ENCODE data around the gene C9.

Gene C9

GRCh38 chr5:39395521-39395920 is 31.2 kb upstream of the C9 start:
- no peaks in the 10 kb centered on the region for H3K9me3 ChIP-seq (ENCODE audit: insufficient read depth, low read depth, low read length)
- H3K9ac ChIP-seq (ENCODE audit: low read length): no peak overlapping the region
- peaks cover 2 to 3% of the 10 kb centered on the region in 2 experiments for H3K36me3 ChIP-seq (ENCODE audit: control insufficient read depth in 1 of 2, insufficient read depth in 2 of 2, low read length in 2 of 2)
- H4K8ac ChIP-seq (ENCODE audit: low read depth, low read length): no peak overlapping the region
- H3K4ac ChIP-seq (ENCODE audit: low read depth, low read length): no peak overlapping the region
- peaks cover 6% of the 10 kb centered on the region for H3K79me1 ChIP-seq (ENCODE audit: low read length)
- no peak overlapping the region for H4K12ac ChIP-seq (ENCODE audit: low read depth, low read length)
- no peak overlapping the region for H2BK12ac ChIP-seq (ENCODE audit: low read length)
- H3K4me1 ChIP-seq (ENCODE audit: control insufficient read depth in 1 of 2, insufficient read depth in 2 of 2, low read length in 2 of 2): peaks cover 11 to 12% of the 10 kb centered on the region in 2 experiments
- H3K79me2 ChIP-seq (ENCODE audit: control insufficient read depth, insufficient read depth, low read length, poor library complexity): no peaks in the 10 kb centered on the region
- no peak for DNase-seq
- H3K4me3 ChIP-seq (ENCODE audit: low read depth, low read length): no peak overlapping the region
- no peak overlapping the region for H3K14ac ChIP-seq (ENCODE audit: low read length)
- H3K18ac ChIP-seq (ENCODE audit: low read length): no peak overlapping the region
- H2AK5ac ChIP-seq (ENCODE audit: low read length): no peak overlapping the region
- no peak overlapping the region for H3K27ac ChIP-seq (ENCODE audit: low read depth, low read length)
- no peak overlapping the region for H4K91ac ChIP-seq (ENCODE audit: low read depth, low read length)
- H3K27me3 ChIP-seq (ENCODE audit: insufficient read depth, low read length): no peaks in the 10 kb centered on the region
- H3K4me2 ChIP-seq (ENCODE audit: low read length): no peak overlapping the region
- H3K23ac ChIP-seq (ENCODE audit: low read length): no peak overlapping the region
- H2BK120ac ChIP-seq (ENCODE audit: insufficient read depth, low read length, poor library complexity): no peak overlapping the region
- no peak overlapping the region for H2BK5ac ChIP-seq (ENCODE audit: low read depth, low read length, poor library complexity)
- no peak overlapping the region for H2AFZ ChIP-seq (ENCODE audit: insufficient read depth, low read length, poor library complexity)

GRCh38 chr5:39394946-39395345 is 30.7 kb upstream of the C9 start:
- Histone ChIP-seq H3K27ac (ENCODE audit: low read depth, low read length) (no peak overlapping the region), H2BK5ac (ENCODE audit: low read depth, low read length, poor library complexity) (no peak overlapping the region), H3K4me2 (ENCODE audit: low read length) (no peak overlapping the region), H3K14ac (ENCODE audit: low read length) (no peak overlapping the region), H3K79me1 (ENCODE audit: low read length) (peaks cover 6% of the 10 kb centered on the region), H2BK120ac (ENCODE audit: insufficient read depth, low read length, poor library complexity) (no peak overlapping the region), H3K23ac (ENCODE audit: low read length) (no peak overlapping the region), H3K79me2 (ENCODE audit: control insufficient read depth, insufficient read depth, low read length, poor library complexity) (no peaks in the 10 kb centered on the region), H3K4me3 (ENCODE audit: low read depth, low read length) (no peak overlapping the region), H2AFZ (ENCODE audit: insufficient read depth, low read length, poor library complexity) (no peak overlapping the region), H3K27me3 (ENCODE audit: insufficient read depth, low read length) (no peaks in the 10 kb centered on the region), H3K4ac (ENCODE audit: low read depth, low read length) (no peak overlapping the region), H3K36me3 (ENCODE audit: control insufficient read depth in 1 of 2, insufficient read depth in 2 of 2, low read length in 2 of 2) (peaks cover 3 to 4% of the 10 kb centered on the region in 2 experiments), H2AK5ac (ENCODE audit: low read length) (no peak overlapping the region), H4K12ac (ENCODE audit: low read depth, low read length) (no peak overlapping the region), H4K91ac (ENCODE audit: low read depth, low read length) (no peak overlapping the region), H3K9me3 (ENCODE audit: insufficient read depth, low read depth, low read length) (no peaks in the 10 kb centered on the region), H3K4me1 (ENCODE audit: control insufficient read depth in 1 of 2, insufficient read depth in 2 of 2, low read length in 2 of 2) (peaks cover 11 to 12% of the 10 kb centered on the region in 2 experiments), H3K18ac (ENCODE audit: low read length) (no peak overlapping the region), H3K9ac (ENCODE audit: low read length) (no peak overlapping the region), H2BK12ac (ENCODE audit: low read length) (no peak overlapping the region), H4K8ac (ENCODE audit: low read depth, low read length) (no peak overlapping the region)
- peak in 1 of 2 donors; percentile 9 for DNase-seq
- WGBS (ENCODE audit: extremely low coverage, insufficient coverage, insufficient read length): no CpG with 5 or more reads among the region's 3 CpGs

GRCh38 chr5:39390945-39391344 is 26.6 kb upstream of the C9 start:
- WGBS (ENCODE audit: extremely low coverage, insufficient coverage, insufficient read length): no CpG with 5 or more reads among the region's 3 CpGs
- Histone ChIP-seq H2BK12ac (ENCODE audit: low read length) (no peak overlapping the region), H3K36me3 (ENCODE audit: control insufficient read depth in 1 of 2, insufficient read depth in 2 of 2, low read length in 2 of 2) (peaks cover 3 to 4% of the 10 kb centered on the region in 2 experiments), H3K27ac (ENCODE audit: low read depth, low read length) (no peak overlapping the region), H3K4me3 (ENCODE audit: low read depth, low read length) (no peak overlapping the region), H2BK120ac (ENCODE audit: insufficient read depth, low read length, poor library complexity) (no peak overlapping the region), H3K79me2 (ENCODE audit: control insufficient read depth, insufficient read depth, low read length, poor library complexity) (no peaks in the 10 kb centered on the region), H3K9me3 (ENCODE audit: insufficient read depth, low read depth, low read length) (no peaks in the 10 kb centered on the region), H4K91ac (ENCODE audit: low read depth, low read length) (no peak overlapping the region), H3K18ac (ENCODE audit: low read length) (no peak overlapping the region), H3K4ac (ENCODE audit: low read depth, low read length) (no peak overlapping the region), H3K14ac (ENCODE audit: low read length) (no peak overlapping the region), H3K23ac (ENCODE audit: low read length) (no peak overlapping the region), H4K12ac (ENCODE audit: low read depth, low read length) (no peak overlapping the region), H3K4me1 (ENCODE audit: control insufficient read depth in 1 of 2, insufficient read depth in 2 of 2, low read length in 2 of 2) (peaks cover under 1 to 2% of the 10 kb centered on the region in 2 experiments), H2AK5ac (ENCODE audit: low read length) (no peak overlapping the region), H3K9ac (ENCODE audit: low read length) (no peak overlapping the region), H3K4me2 (ENCODE audit: low read length) (no peak overlapping the region), H3K79me1 (ENCODE audit: low read length) (no peaks in the 10 kb centered on the region), H3K27me3 (ENCODE audit: insufficient read depth, low read length) (no peaks in the 10 kb centered on the region), H4K8ac (ENCODE audit: low read depth, low read length) (no peak overlapping the region), H2AFZ (ENCODE audit: insufficient read depth, low read length, poor library complexity) (no peak overlapping the region), H2BK5ac (ENCODE audit: low read depth, low read length, poor library complexity) (no peak overlapping the region)
- no peak for DNase-seq

GRCh38 chr5:39387293-39387692 is 23.0 kb upstream of the C9 start:
- Histone ChIP-seq H3K14ac (ENCODE audit: low read length) (no peak overlapping the region), H3K27ac (ENCODE audit: low read depth, low read length) (no peak overlapping the region), H2AFZ (ENCODE audit: insufficient read depth, low read length, poor library complexity) (no peak overlapping the region), H3K4me3 (ENCODE audit: low read depth, low read length) (no peak overlapping the region), H3K4me2 (ENCODE audit: low read length) (no peak overlapping the region), H4K8ac (ENCODE audit: low read depth, low read length) (no peak overlapping the region), H3K9ac (ENCODE audit: low read length) (no peak overlapping the region), H3K36me3 (ENCODE audit: control insufficient read depth in 1 of 2, insufficient read depth in 2 of 2, low read length in 2 of 2) (peaks cover 4 to 9% of the 10 kb centered on the region in 2 experiments), H2BK5ac (ENCODE audit: low read depth, low read length, poor library complexity) (no peak overlapping the region), H2BK12ac (ENCODE audit: low read length) (no peak overlapping the region), H3K23ac (ENCODE audit: low read length) (no peak overlapping the region), H2AK5ac (ENCODE audit: low read length) (no peak overlapping the region), H3K4me1 (ENCODE audit: control insufficient read depth in 1 of 2, insufficient read depth in 2 of 2, low read length in 2 of 2) (no peaks in the 10 kb centered on the region), H4K12ac (ENCODE audit: low read depth, low read length) (no peak overlapping the region), H3K27me3 (ENCODE audit: insufficient read depth, low read length) (no peaks in the 10 kb centered on the region), H3K79me2 (ENCODE audit: control insufficient read depth, insufficient read depth, low read length, poor library complexity) (no peaks in the 10 kb centered on the region), H3K4ac (ENCODE audit: low read depth, low read length) (no peak overlapping the region), H2BK120ac (ENCODE audit: insufficient read depth, low read length, poor library complexity) (no peak overlapping the region), H3K79me1 (ENCODE audit: low read length) (no peaks in the 10 kb centered on the region), H3K18ac (ENCODE audit: low read length) (no peak overlapping the region), H4K91ac (ENCODE audit: low read depth, low read length) (no peak overlapping the region), H3K9me3 (ENCODE audit: insufficient read depth, low read depth, low read length) (no peaks in the 10 kb centered on the region)
- WGBS (ENCODE audit: extremely low coverage, insufficient coverage, insufficient read length): no CpG with 5 or more reads among the region's 2 CpGs
- no peak for DNase-seq
